Spleen (tissue), 7 donors: ENCODE measurements around the gene RIPOR1.

Experiments used
- CTCF ChIP-seq, 11 experiments: fragments of 200-600 bp in 7 of 11; fragments of 450-650 bp in 4 of 11; sonication (generic) in 4 of 11; IDR thresholded peaks in 8 of 11; conservative IDR thresholded peaks in 3 of 11; 1 replicate in 7 of 11; 2 replicates in 4 of 11; pipeline versions ENCODE4 v1.4.0 to v1.8.0; 2016 to 2021; ENCODE audit warnings: antibody characterized with exemption in 11 of 11, inconsistent platforms in 4 of 11, mild to moderate bottlenecking in 1 of 11
- POLR2A ChIP-seq, 3 donors: fragments of 450-650 bp; IDR thresholded peaks; one replicate each; pipeline ENCODE4 v1.5.1; 2017; ENCODE audit warnings: antibody characterized with exemption in 3 of 3, mild to moderate bottlenecking in 1 of 3
- POLR2AphosphoS5 ChIP-seq, 3 donors: sonication (generic); formaldehyde crosslinking; IDR thresholded peaks; one replicate each; pipeline ENCODE4 v1.5.1; 2017; ENCODE audit warnings: antibody characterized with exemption in 3 of 3
- donor health status: DM: no; HTN: no; CAD: no; lungs with moderate emphysema.
- donor health status: DM: no; HTN: no; CAD: no.
- donor health status: DM: no; HTN: no; CAD: no.

GRCh38 chr16:67518676-67519075 lies 10.0 kb upstream of the RIPOR1 start:
- TF ChIP-seq CTCF (IDR thresholded peaks at IDR 0.05 in 8 of 11, conservative IDR thresholded peaks at IDR 0.05 in 3 of 11) = no peak
- no peak for TF ChIP-seq POLR2AphosphoS5 (IDR thresholded peaks at IDR 0.05)
- TF ChIP-seq POLR2A (IDR thresholded peaks at IDR 0.05) = no peak
